Activated CD8-positive, alpha-beta T cell treated with anti-CD3 and anti-CD28 coated beads for 36 hours (primary cell): ENCODE results near the gene PPP1R1C. TPM values are rescaled to one million over a fixed set of nuclear protein-coding genes. Genes with fewer than 3 reads are reported as not detected.

ENCODE experiments used
- ATAC-seq: fragments of 200-7000 bp; cut with Tn5 transposase; one replicate; pipeline ENCODE4 v1.10.0; 2021; ENCODE audit warnings: mild to moderate bottlenecking, moderate library complexity
- CTCF ChIA-PET: fragments of 350-600 bp; sonication (Branson Sonifier 250); formaldehyde crosslinking; loops from one replicate; lab custom pipeline; 2021; ENCODE audit warnings: antibody characterized with exemption; lab: Charles Lee
- POLR2A ChIA-PET: fragments of 350-600 bp; sonication (Branson Sonifier 250); formaldehyde crosslinking; loops from one replicate; lab custom pipeline; 2021; ENCODE audit warnings: antibody characterized with exemption; lab: Charles Lee
- DNase-seq: peaks from one replicate; pipeline ENCODE4 v3.0.0-alpha.2; 2020
- H3K27ac Mint-ChIP-seq: one replicate; pipeline ENCODE4 v1.8.0; 2021; ENCODE audit warnings: mild to moderate bottlenecking, mixed read lengths
- H3K27me3 Mint-ChIP-seq: one replicate; pipeline ENCODE4 v1.8.0; 2021; ENCODE audit warnings: mixed read lengths
- H3K36me3 Mint-ChIP-seq: one replicate; pipeline ENCODE4 v1.8.0; 2021; ENCODE audit warnings: low read depth, mixed read lengths
- H3K4me1 Mint-ChIP-seq: one replicate; pipeline ENCODE4 v1.8.0; 2021; ENCODE audit warnings: low read depth, mixed read lengths
- H3K4me3 Mint-ChIP-seq: one replicate; pipeline ENCODE4 v1.8.0; 2021; ENCODE audit warnings: mild to moderate bottlenecking, moderate library complexity, mixed read lengths
- H3K9me3 Mint-ChIP-seq: one replicate; pipeline ENCODE4 v1.8.0; 2021; ENCODE audit warnings: mixed read lengths
- CTCF ChIP-seq: fragments of 200-600 bp; IDR thresholded peaks from one replicate; pipeline ENCODE4 v1.8.0; 2022; ENCODE audit warnings: antibody characterized with exemption, mild to moderate bottlenecking
- intact Hi-C: fragments of 100-400 bp; cut with micrococcal nuclease; formaldehyde crosslinking; loops from one replicate; pipeline ENCODE4 v1.10.0; 2022
- total RNA-seq, 2 experiments: library from RNA; stranded (reverse); gene quantifications; one replicate each; pipeline ENCODE4 v1.2.3, GENCODE V29; 2021

PPP1R1C gene
- total RNA-seq, 2 experiments from 2014 or later: not detected

- no peaks in the 10 kb centered on the region for H3K4me1 Mint-ChIP-seq
- no peaks in the 10 kb centered on the region for H3K9me3 Mint-ChIP-seq
- TF ChIP-seq CTCF: no peak
- no peak overlapping the region for H3K4me3 Mint-ChIP-seq
- H3K27ac Mint-ChIP-seq: no peak overlapping the region
- intact Hi-C loops: no loop called here
- no peak for DNase-seq
- no peak for ATAC-seq
- peaks cover 4% of the 10 kb centered on the region for H3K27me3 Mint-ChIP-seq
- ChIA-PET CTCF (no interaction called here), POLR2A (no interaction called here)
- no peaks in the 10 kb centered on the region for H3K36me3 Mint-ChIP-seq
Measured at GRCh38 chr2:182038576-182038975, 52.9 kb downstream of the PPP1R1C start.

GRCh38 chr2:182043021-182043420, 57.4 kb downstream of the PPP1R1C start:
- ATAC-seq: no peak
- no peak for TF ChIP-seq CTCF
- Mint-ChIP-seq H3K27ac (no peak overlapping the region), H3K9me3 (no peaks in the 10 kb centered on the region), H3K36me3 (no peaks in the 10 kb centered on the region), H3K27me3 (peaks cover 4% of the 10 kb centered on the region), H3K4me1 (no peaks in the 10 kb centered on the region), H3K4me3 (no peak overlapping the region)
- ChIA-PET CTCF (no interaction called here), POLR2A (no interaction called here)
- DNase-seq: no peak
- intact Hi-C loops: no loop called here

- ATAC-seq: no peak
- DNase-seq: no peak
- H3K9me3 Mint-ChIP-seq: no peaks in the 10 kb centered on the region
- intact Hi-C loops: no loop called here
- no peak overlapping the region for H3K27ac Mint-ChIP-seq
- ChIA-PET CTCF (interaction anchor here (1.0 kb wide), 1 partner anchor 11 kb away, joined by 3 read pairs; no protein-coding TSS in a partner anchor), POLR2A (interaction anchor here (0.6 kb wide), 1 partner anchor 465 kb away, joined by 3 read pairs; no protein-coding TSS in a partner anchor)
- H3K4me1 Mint-ChIP-seq: no peaks in the 10 kb centered on the region
- H3K36me3 Mint-ChIP-seq: no peaks in the 10 kb centered on the region
- H3K4me3 Mint-ChIP-seq: no peak overlapping the region
- H3K27me3 Mint-ChIP-seq: peaks cover 4% of the 10 kb centered on the region
- no peak for TF ChIP-seq CTCF
Measured at GRCh38 chr2:182043861-182044260, 58.2 kb downstream of the PPP1R1C start.

GRCh38 chr2:182047544-182047943, 61.9 kb downstream of the PPP1R1C start:
- Mint-ChIP-seq H3K27me3 (no peaks in the 10 kb centered on the region), H3K4me3 (no peak overlapping the region), H3K27ac (no peak overlapping the region), H3K36me3 (no peaks in the 10 kb centered on the region), H3K4me1 (no peaks in the 10 kb centered on the region), H3K9me3 (no peaks in the 10 kb centered on the region)
- no peak for DNase-seq
- ChIA-PET CTCF (interaction anchor here (1.0 kb wide), 1 partner anchor 93 kb away, joined by 3 read pairs; no protein-coding TSS in a partner anchor), POLR2A (no interaction called here)
- intact Hi-C loops: no loop called here
- no peak for ATAC-seq
- no peak for TF ChIP-seq CTCF

- intact Hi-C loops: no loop called here
- no peak for TF ChIP-seq CTCF
- CTCF ChIA-PET: interaction anchor here (1.0 kb wide), 1 partner anchor 93 kb away, joined by 3 read pairs; no protein-coding TSS in a partner anchor
Measured at GRCh38 chr2:182048088-182048487, 62.4 kb downstream of the PPP1R1C start.

More at GRCh38 chr2:182048088-182048487, 62.4 kb downstream of the PPP1R1C start:
- POLR2A ChIA-PET: no interaction called here
- no peak for ATAC-seq
- Mint-ChIP-seq H3K36me3 (no peaks in the 10 kb centered on the region), H3K9me3 (no peaks in the 10 kb centered on the region), H3K4me1 (no peaks in the 10 kb centered on the region), H3K4me3 (no peak overlapping the region), H3K27me3 (no peaks in the 10 kb centered on the region), H3K27ac (no peak overlapping the region)
- no peak for DNase-seq
